Activated T-helper 1 cell treated with anti-CD3 and anti-CD28 coated beads, Interleukin-12 subunit alpha, Interleukin-12 subunit beta, Interleukin-2, Interleukin-4 antibody, amounts not matched to agents 30 ng/mL and 10 ng/mL and 1 ng/mL, durations not matched to agents 14 hours and 24 hours and 36 hours (primary cell): ENCODE measurements around the gene RMRP. TPM values are rescaled to one million over a fixed set of nuclear protein-coding genes. Genes with fewer than 3 reads are reported as not detected.
"Not testable (repeated sequence)": the region's sequence is repeated elsewhere in the genome, so short reads cannot be mapped to it uniquely, and the experiment has no call there.

ENCODE experiments used
- DNase-seq: peaks from one replicate; pipeline ENCODE4 v3.0.0; 2021; ENCODE audit warnings: low spot score
- H3K27ac Mint-ChIP-seq: one replicate; pipeline ENCODE4 v1.8.0; 2021; ENCODE audit warnings: mild to moderate bottlenecking, mixed read lengths
- H3K27me3 Mint-ChIP-seq: one replicate; pipeline ENCODE4 v1.8.0; 2022; ENCODE audit warnings: mild to moderate bottlenecking, moderate library complexity, mixed read lengths; ENCODE audit not compliant: insufficient read depth
- H3K36me3 Mint-ChIP-seq: one replicate; pipeline ENCODE4 v1.8.0; 2021; ENCODE audit warnings: low read depth, mixed read lengths
- H3K4me1 Mint-ChIP-seq: one replicate; pipeline ENCODE4 v1.8.0; 2021; ENCODE audit warnings: low read depth, mixed read lengths
- H3K4me3 Mint-ChIP-seq: one replicate; pipeline ENCODE4 v1.8.0; 2021; ENCODE audit warnings: mild to moderate bottlenecking, moderate library complexity, mixed read lengths
- H3K9me3 Mint-ChIP-seq: one replicate; pipeline ENCODE4 v1.8.0; 2021; ENCODE audit warnings: mixed read lengths
- intact Hi-C: fragments of 100-400 bp; cut with micrococcal nuclease; formaldehyde crosslinking; loops from one replicate; pipeline ENCODE4 v1.15.1; 2024
- total RNA-seq: library from RNA; stranded (reverse); gene quantifications from 2 replicates; pipeline ENCODE4 v1.2.3, GENCODE V29; 2022

RMRP gene
- total RNA-seq, 1 donor from 2014 or later, result 5,317 TPM

GRCh38 chr9:35641478-35641877 lies 16.3 kb downstream of the RMRP start:
- H3K27ac Mint-ChIP-seq, H3K9me3 Mint-ChIP-seq, intact Hi-C loops, H3K27me3 Mint-ChIP-seq, DNase-seq, H3K4me3 Mint-ChIP-seq: not testable (repeated sequence)
- Mint-ChIP-seq H3K4me1 (peaks cover 58% of the 10 kb centered on the region), H3K36me3 (peaks cover 33% of the 10 kb centered on the region)

DNA sequence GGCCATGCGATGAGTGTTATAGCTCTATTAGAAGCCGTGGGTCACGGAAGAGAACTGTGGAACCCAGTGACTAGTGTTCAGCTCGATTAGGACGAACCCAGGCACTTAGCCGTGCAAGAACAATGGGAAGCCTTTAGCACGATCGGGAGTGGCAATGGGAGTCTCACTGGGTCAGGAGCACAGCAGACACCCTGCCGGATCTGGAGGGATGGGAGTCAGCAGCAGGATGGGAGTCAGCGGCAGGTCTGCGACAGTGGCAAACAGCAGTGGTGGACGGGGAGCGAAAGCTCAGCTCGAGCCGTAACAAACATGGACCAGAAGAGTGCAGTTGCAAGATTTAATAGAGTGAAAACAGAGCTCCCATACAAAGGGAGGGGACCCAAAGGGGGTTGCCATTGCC lies 17.4 kb downstream of the RMRP start:
- Mint-ChIP-seq H3K4me1 (peaks cover 62% of the 10 kb centered on the region), H3K36me3 (peaks cover 33% of the 10 kb centered on the region)
- H3K4me3 Mint-ChIP-seq, H3K27ac Mint-ChIP-seq, H3K9me3 Mint-ChIP-seq, DNase-seq, intact Hi-C loops, H3K27me3 Mint-ChIP-seq: not testable (repeated sequence)

DNA sequence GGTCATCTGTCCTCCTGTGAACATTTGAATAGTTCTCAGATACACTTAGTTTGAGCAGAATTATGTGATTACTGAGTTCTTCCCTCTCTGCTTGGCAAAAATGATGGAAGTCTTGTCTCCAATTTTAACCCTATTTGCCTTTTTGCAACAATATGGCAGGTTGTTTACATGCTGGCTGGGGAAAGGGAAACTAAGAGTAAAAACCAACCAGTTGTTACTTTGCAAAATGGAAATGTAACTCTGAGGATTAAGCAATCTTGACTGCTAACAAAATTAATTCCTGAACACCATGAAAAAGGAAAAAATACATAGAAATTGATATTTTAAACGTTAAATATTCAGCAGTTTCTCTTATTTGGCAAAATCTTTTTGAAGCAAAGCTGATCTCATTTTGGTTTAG lies 18.2 kb downstream of the RMRP start:
- Mint-ChIP-seq H3K27ac (peak overlapping the region; percentile 88), H3K4me1 (peaks cover 68% of the 10 kb centered on the region), H3K4me3 (peak overlapping the region; percentile 52), H3K36me3 (peaks cover 33% of the 10 kb centered on the region), H3K27me3 (no peaks in the 10 kb centered on the region), H3K9me3 (peaks cover 6% of the 10 kb centered on the region)
- no peak for DNase-seq
- intact Hi-C loops, result loop anchor here (1.0 kb wide), 1 partner anchor 8 kb away; no protein-coding TSS in a partner anchor

DNA sequence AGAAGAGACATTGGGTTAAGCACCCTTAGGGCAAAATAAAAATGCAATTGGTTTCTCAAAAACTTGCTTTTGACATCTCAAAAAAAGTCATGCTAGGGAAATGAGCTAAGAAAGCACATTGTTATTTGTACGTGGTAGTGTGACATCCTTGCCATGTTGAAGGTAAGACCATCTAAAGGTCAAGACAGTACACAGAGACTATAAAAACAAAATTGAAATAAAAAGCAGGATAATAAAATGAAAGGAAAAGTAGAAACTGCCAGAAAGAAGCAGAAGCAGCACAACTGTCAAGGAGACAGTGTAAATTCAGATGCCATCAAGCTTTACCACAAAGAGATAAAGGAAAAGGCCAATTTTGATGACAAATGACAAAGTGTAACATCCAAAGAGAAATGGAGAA lies 18.6 kb downstream of the RMRP start:
- H3K27me3 Mint-ChIP-seq, H3K9me3 Mint-ChIP-seq, DNase-seq: not testable (repeated sequence)
- H3K36me3 Mint-ChIP-seq, result peaks cover 29% of the 10 kb centered on the region
- H3K4me3 Mint-ChIP-seq, result peak overlapping the region; percentile 52
- H3K27ac Mint-ChIP-seq, result peak overlapping the region; percentile 88
- peaks cover 66% of the 10 kb centered on the region for H3K4me1 Mint-ChIP-seq
- intact Hi-C loops, result loop anchor here (1.0 kb wide), 1 partner anchor 8 kb away; no protein-coding TSS in a partner anchor

GRCh38 chr9:35638751-35639150 lies 19.1 kb downstream of the RMRP start:
- H3K4me3 Mint-ChIP-seq, H3K9me3 Mint-ChIP-seq, DNase-seq, H3K27me3 Mint-ChIP-seq: not testable (repeated sequence)
- Mint-ChIP-seq H3K4me1 (peaks cover 66% of the 10 kb centered on the region), H3K27ac (peak overlapping the region; percentile 53), H3K36me3 (peaks cover 28% of the 10 kb centered on the region)
- intact Hi-C loops, result loop anchor here (1.0 kb wide), 1 partner anchor 9 kb away; no protein-coding TSS in a partner anchor

DNA sequence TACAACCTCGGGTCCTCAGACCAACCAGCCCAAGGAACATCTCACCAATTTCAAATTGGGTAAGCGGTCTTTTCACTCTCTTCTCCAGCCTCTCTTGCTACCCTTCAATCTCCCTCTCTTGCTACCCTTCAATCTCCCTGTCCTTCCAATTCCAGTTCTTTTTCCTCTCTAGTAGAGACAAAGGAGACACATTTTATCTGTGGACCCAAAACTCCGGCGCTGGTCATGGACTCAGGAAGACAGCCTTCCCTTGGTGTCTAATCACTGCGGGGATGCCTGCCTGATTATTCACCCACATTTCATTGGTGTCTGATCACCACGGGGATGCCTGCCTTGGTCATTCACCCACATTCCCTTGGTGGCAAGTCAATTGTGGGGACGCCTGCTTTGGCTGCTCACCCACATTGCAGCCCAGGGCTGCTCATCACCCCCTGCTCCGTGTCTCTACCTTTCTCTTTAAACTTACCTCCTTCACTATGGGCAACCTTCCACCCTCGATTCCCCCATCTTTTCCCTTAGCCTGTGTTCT lies 20.3 kb downstream of the RMRP start:
- H3K4me1 Mint-ChIP-seq, result peaks cover 66% of the 10 kb centered on the region
- H3K27me3 Mint-ChIP-seq, DNase-seq, intact Hi-C loops, H3K9me3 Mint-ChIP-seq, H3K4me3 Mint-ChIP-seq: not testable (repeated sequence)
- H3K36me3 Mint-ChIP-seq, result peaks cover 22% of the 10 kb centered on the region
- peak overlapping the region; percentile 72 for H3K27ac Mint-ChIP-seq

- not testable (repeated sequence) for DNase-seq, H3K9me3 Mint-ChIP-seq, H3K4me3 Mint-ChIP-seq, H3K27me3 Mint-ChIP-seq
- Mint-ChIP-seq H3K36me3 (peaks cover 22% of the 10 kb centered on the region), H3K27ac (peak overlapping the region; percentile 18), H3K4me1 (peaks cover 66% of the 10 kb centered on the region)
- intact Hi-C loops, result loop anchor here (1.0 kb wide), 1 partner anchor 18 kb away; no protein-coding TSS in a partner anchor
Observed at GRCh38 chr9:35636877-35637246, 21.0 kb downstream of the RMRP start.

DNA sequence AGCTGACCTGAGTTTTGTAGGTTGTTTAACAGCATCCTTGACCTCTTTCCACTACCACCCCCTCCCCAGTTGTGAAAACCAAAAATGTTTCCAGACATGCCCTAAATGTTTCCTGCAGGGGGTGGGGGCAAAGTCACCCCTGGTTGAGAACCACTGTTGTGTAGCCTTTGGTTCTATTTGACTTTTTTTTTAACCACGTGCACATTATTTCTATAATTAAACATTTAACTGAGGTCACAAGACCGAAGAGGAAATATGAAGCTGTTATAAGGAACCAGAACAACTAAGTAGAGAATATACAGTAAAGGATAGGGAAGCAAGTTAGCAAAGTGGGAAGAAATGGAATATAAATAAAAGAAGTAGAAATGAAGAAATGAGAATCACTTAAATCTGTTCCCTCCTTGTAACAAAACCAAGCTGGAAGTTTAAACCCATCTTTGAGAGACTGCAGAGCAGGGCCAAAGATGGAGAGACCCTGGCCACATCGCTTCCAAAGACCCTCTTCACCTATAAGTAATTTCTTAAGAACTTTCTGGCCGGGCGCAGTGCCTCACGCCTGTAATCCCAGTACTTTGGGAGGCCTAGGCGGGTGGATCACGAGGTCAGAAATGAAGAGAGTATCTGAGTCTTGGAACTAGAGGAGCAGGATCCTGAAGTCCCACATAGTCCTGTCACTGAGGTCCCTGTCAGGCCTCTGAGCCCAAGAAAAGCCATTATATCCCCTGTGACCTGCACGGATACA lies 21.5 kb downstream of the RMRP start:
- H3K27ac Mint-ChIP-seq, result peak overlapping the region; percentile 80
- peaks cover 60% of the 10 kb centered on the region for H3K4me1 Mint-ChIP-seq
- H3K27me3 Mint-ChIP-seq, result no peaks in the 10 kb centered on the region
- intact Hi-C loops, result loop anchor here (1.0 kb wide), 1 partner anchor 17 kb away; no protein-coding TSS in a partner anchor
- H3K9me3 Mint-ChIP-seq, result peaks cover 6% of the 10 kb centered on the region
- no peak for DNase-seq
- peaks cover 18% of the 10 kb centered on the region for H3K36me3 Mint-ChIP-seq
- no peak overlapping the region for H3K4me3 Mint-ChIP-seq

- peaks cover 56% of the 10 kb centered on the region for H3K4me1 Mint-ChIP-seq
- H3K27me3 Mint-ChIP-seq, result no peaks in the 10 kb centered on the region
- peak overlapping the region; percentile 80 for H3K27ac Mint-ChIP-seq
- DNase-seq, result no peak
- H3K4me3 Mint-ChIP-seq, result no peak overlapping the region
- H3K9me3 Mint-ChIP-seq, result peaks cover 6% of the 10 kb centered on the region
- intact Hi-C loops, result loop anchor here (1.0 kb wide), 1 partner anchor 16 kb away; no protein-coding TSS in a partner anchor
- H3K36me3 Mint-ChIP-seq, result peaks cover 12% of the 10 kb centered on the region
Observed at GRCh38 chr9:35635730-35636129, 22.1 kb downstream of the RMRP start.

DNA sequence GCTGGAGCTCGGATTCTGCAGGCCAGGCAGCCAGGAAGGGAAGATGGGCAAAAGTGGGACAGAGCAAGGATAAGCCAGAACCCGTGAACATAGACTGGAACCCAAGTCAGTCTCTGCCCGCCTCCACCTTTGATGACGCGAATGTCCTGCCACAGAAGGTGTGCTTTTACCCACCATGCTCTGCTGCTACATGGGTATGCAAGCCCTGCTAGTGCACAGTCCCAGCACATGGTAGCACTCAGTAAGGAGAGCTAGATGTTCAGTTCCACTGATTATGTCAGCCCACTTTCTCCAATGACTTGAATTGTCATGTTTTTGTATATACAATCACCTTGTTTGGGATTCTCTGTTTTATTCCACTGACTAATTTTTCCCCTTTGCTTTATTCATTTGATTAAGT lies 28.2 kb downstream of the RMRP start:
- no peak for DNase-seq
- Mint-ChIP-seq H3K27ac (no peak overlapping the region), H3K4me3 (no peak overlapping the region), H3K4me1 (peaks cover 14% of the 10 kb centered on the region), H3K27me3 (no peaks in the 10 kb centered on the region), H3K9me3 (no peaks in the 10 kb centered on the region), H3K36me3 (no peaks in the 10 kb centered on the region)
- intact Hi-C loops, result no loop called here

- Mint-ChIP-seq H3K27me3 (no peaks in the 10 kb centered on the region), H3K36me3 (no peaks in the 10 kb centered on the region), H3K4me1 (peaks cover 12% of the 10 kb centered on the region), H3K9me3 (no peaks in the 10 kb centered on the region), H3K27ac (no peak overlapping the region), H3K4me3 (no peak overlapping the region)
- no peak for DNase-seq
- intact Hi-C loops, result no loop called here
Observed at GRCh38 chr9:35628389-35628991, 29.3 kb downstream of the RMRP start.

DNA sequence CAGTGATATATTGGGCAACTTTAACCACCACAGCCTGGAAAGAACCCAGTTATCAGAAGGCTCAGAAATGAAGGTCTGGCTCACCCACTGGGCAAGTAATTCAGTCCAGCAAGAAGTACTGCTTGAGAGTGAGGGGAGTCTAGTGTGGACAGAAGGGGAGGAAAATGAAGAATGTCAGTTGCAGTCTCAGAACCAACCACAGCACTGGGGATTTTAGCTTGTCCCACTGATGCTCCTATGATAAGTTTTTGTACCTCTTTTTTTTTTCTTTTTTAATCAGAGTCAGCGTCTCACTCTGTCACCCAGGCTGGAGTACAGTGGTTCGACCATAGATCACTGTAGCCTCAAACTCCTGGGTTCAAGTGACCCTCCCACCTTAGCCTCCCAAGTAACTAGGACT lies 30.2 kb downstream of the RMRP start:
- peaks cover 12% of the 10 kb centered on the region for H3K4me1 Mint-ChIP-seq
- H3K9me3 Mint-ChIP-seq, result no peaks in the 10 kb centered on the region
- no peak overlapping the region for H3K4me3 Mint-ChIP-seq

GRCh38 chr9:35619800-35620158 lies 38.0 kb downstream of the RMRP start:
- no peak for DNase-seq
- Mint-ChIP-seq H3K27me3 (peaks cover 2% of the 10 kb centered on the region), H3K36me3 (no peaks in the 10 kb centered on the region), H3K4me3 (peak overlapping the region; percentile 6), H3K27ac (peak overlapping the region; percentile 92), H3K9me3 (no peaks in the 10 kb centered on the region), H3K4me1 (peaks cover 69% of the 10 kb centered on the region)
- intact Hi-C loops, result loop anchor here (1.0 to 5.0 kb wide), 7 partner anchors 15 to 208 kb away; partner anchors contain the start of genes CREB3, FAM221B, TLN1 and TMEM8B

More for the DNA sequence above, 30.2 kb downstream of the RMRP start:
- H3K27me3 Mint-ChIP-seq, result no peaks in the 10 kb centered on the region
- intact Hi-C loops, result no loop called here
- no peaks in the 10 kb centered on the region for H3K36me3 Mint-ChIP-seq
- no peak for DNase-seq
- H3K27ac Mint-ChIP-seq, result peak overlapping the region; percentile 16
